Measurements from ENCODE around the gene PSMA5. TPM values are rescaled to one million over a fixed set of nuclear protein-coding genes. Genes with fewer than 3 reads are reported as not detected.

The PSMA5 gene
- polyA plus RNA-seq, 1 experiment: 151 TPM

DNA sequence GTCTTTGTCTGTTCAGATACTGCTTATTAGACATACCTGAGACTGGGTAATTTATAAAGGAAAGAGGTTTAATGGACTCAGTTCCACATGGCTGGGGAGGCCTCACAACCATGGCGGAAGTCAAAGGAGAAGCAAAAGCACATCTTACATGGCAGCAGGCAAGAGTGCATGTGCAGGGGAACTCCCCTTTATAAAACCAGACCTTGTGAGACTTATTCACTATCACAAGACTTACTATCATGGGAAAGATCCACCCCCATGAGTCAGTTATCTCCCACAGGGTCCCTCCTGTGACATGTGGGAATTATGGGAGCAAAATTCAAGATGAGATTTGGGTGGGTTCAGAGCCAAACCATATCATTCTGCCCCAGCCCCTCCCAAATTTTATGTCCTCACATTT, 7.1 kb upstream of the PSMA5 start:
- no peak for DNase-seq (ENCODE audit: low read depth, low spot score)
- Histone ChIP-seq H3K27ac (ENCODE audit: low read depth, low read length) (no peak overlapping the region), H3K4me3 (ENCODE audit: low read depth, low read length) (no peak overlapping the region), H3K9me3 (ENCODE audit: control insufficient read depth, insufficient read depth, low read length) (peaks cover 6% of the 10 kb centered on the region), H3K27me3 (ENCODE audit: control insufficient read depth, insufficient read depth, low read length) (no peaks in the 10 kb centered on the region)
- ChIA-PET POLR2A (no interaction called here), CTCF (interaction anchor here (2.0 kb wide), 1 partner anchor 57 kb away, joined by 4 read pairs; no protein-coding TSS in a partner anchor)
- TF ChIP-seq CTCF (IDR thresholded peaks at IDR 0.05; ENCODE audit: low read depth, low read length): no peak

DNA sequence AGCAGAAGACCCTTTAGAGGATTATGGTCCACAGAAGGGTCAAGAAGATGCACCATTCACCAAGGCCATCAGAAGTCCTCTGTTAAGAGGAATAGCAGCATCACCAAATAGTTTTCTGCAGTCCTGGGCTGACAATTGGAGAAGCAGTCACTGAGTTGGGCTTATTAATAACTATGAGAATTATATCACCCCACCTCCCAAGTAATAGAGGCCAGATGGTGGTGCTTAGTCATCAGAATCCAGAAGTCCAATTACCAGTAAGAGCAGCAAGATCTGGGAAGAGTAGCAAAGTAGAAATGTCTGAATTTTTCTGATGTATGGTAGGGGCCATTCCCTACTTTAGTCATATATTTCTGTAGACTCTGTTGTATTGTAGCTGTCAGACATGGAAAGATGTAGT, 6.1 kb upstream of the PSMA5 start:
- no peak for TF ChIP-seq CTCF (IDR thresholded peaks at IDR 0.05; ENCODE audit: low read depth, low read length)
- DNase-seq (ENCODE audit: low read depth, low spot score): no peak
- Histone ChIP-seq H3K27me3 (ENCODE audit: control insufficient read depth, insufficient read depth, low read length) (no peaks in the 10 kb centered on the region), H3K27ac (ENCODE audit: low read depth, low read length) (no peak overlapping the region), H3K4me3 (ENCODE audit: low read depth, low read length) (no peak overlapping the region), H3K9me3 (ENCODE audit: control insufficient read depth, insufficient read depth, low read length) (peaks cover 6% of the 10 kb centered on the region)
- CTCF ChIA-PET: interaction anchor here (0.7 to 2.0 kb wide), 2 partner anchors 58 to 100 kb away, joined by 4 read pairs; no protein-coding TSS in a partner anchor
- POLR2A ChIA-PET: no interaction called here

DNA sequence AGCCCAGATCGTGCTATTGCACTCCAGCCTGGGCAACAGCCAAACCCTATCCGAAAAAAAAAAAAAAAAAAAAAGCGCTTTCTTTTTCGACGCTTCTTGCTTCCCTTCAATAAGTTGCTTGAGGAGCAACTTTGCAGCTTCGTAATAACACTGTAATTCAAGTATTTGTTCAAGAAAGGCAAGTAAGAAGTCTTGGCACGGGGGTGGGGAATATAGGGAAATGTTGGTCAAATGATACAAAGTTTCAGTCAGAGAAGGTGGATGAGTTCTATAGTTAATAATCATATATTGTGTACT, 871 bp upstream of the PSMA5 start:
- CTCF ChIA-PET: interaction anchor here (4.1 kb wide), 1 partner anchor 105 kb away, joined by 32 read pairs; no protein-coding TSS in a partner anchor
- no peak for DNase-seq (ENCODE audit: low read depth, low spot score)
- Histone ChIP-seq H3K9me3 (ENCODE audit: control insufficient read depth, insufficient read depth, low read length) (no peaks in the 10 kb centered on the region; the same call in 1 of the 2 replicates), H3K27ac (ENCODE audit: low read depth, low read length) (no peak overlapping the region), H3K4me3 (ENCODE audit: low read depth, low read length) (peak overlapping the region; percentile 95), H3K27me3 (ENCODE audit: control insufficient read depth, insufficient read depth, low read length) (no peaks in the 10 kb centered on the region)
- TF ChIP-seq CTCF (IDR thresholded peaks at IDR 0.05; ENCODE audit: low read depth, low read length): no peak
- POLR2A ChIA-PET: interaction anchor here (0.6 to 2.0 kb wide), 4 partner anchors 10 to 327 kb away, joined by 3 to 12 read pairs (median 6); partner anchors contain the start of gene ATXN7L2

DNA sequence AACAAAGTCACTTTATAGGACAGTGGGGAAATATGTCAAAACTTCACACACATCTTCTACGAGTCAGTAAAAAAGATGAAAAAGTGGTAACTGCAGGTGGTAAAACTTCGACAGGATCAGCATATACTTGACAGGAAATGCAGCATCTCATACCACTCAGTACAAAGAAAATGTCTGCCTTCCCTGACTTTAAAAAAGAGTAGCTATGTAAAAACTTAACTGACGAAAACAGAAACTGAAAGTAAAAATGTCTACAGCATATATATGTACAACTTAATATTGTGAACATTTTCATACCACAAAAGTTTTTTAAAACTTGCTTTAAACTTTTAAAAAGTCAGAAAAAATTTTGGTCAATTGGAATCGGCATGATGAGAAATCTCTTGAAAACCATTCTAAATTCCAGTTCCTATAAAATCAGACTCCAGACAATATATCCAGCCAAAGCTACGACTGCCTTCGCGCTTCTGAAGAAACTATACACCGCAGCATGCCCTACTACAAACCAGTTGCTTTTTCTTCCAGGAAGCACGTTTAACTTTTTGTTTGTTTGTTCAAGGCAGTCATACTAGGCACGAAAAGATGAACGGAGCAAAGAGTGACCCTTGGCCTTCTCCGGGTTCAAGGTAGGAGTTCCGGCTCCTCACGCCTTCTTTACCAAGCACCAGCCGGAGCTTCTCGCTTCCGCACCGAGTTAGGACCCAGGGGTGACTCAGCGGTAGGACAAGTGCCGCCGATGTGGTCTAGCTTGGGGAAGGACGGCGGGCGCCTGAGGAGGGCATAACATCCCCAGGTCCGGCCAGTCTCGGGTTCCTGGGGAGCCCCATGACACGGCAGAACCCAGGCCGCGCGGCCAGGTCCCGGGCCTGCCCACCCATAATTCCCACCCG, 612 bp downstream of the PSMA5 start:
- no peaks in the 10 kb centered on the region; the same call in 1 of the 2 replicates for H3K9me3 ChIP-seq (ENCODE audit: control insufficient read depth, insufficient read depth, low read length)
- ChIA-PET CTCF (interaction anchor here (1.0 to 4.1 kb wide), 8 partner anchors 13 to 313 kb away, joined by 3 to 32 read pairs (median 4); partner anchors contain the start of gene CYB561D1), POLR2A (interaction anchor here (1.1 to 2.0 kb wide), 5 partner anchors 13 to 186 kb away, joined by 3 to 12 read pairs (median 3); partner anchors contain the start of genes ATXN7L2 and PSRC1)
- H3K27me3 ChIP-seq (ENCODE audit: control insufficient read depth, insufficient read depth, low read length): no peaks in the 10 kb centered on the region
- peak overlapping the region; percentile 89 for H3K27ac ChIP-seq (ENCODE audit: low read depth, low read length)
- peak overlapping the region; percentile 95 for H3K4me3 ChIP-seq (ENCODE audit: low read depth, low read length)
- DNase-seq (ENCODE audit: low read depth, low spot score): no peak
- no peak for TF ChIP-seq CTCF (IDR thresholded peaks at IDR 0.05; ENCODE audit: low read depth, low read length)

- no peaks in the 10 kb centered on the region for H3K27me3 ChIP-seq (ENCODE audit: control insufficient read depth, insufficient read depth, low read length)
- TF ChIP-seq CTCF (IDR thresholded peaks at IDR 0.05; ENCODE audit: low read depth, low read length): no peak
- POLR2A ChIA-PET: no interaction called here
- no peak for DNase-seq (ENCODE audit: low read depth, low spot score)
- H3K4me3 ChIP-seq (ENCODE audit: low read depth, low read length): no peak overlapping the region
- CTCF ChIA-PET: no interaction called here
- no peaks in the 10 kb centered on the region; the same call in 1 of the 2 replicates for H3K9me3 ChIP-seq (ENCODE audit: control insufficient read depth, insufficient read depth, low read length)
- no peak overlapping the region for H3K27ac ChIP-seq (ENCODE audit: low read depth, low read length)
These were observed 2.8 kb downstream of the PSMA5 start for GRCh38 chr1:109423498-109423897.

All from AG04450 (cell line).